HEK293 (cell line): ENCODE data around the gene PPIC.

Experiments
- CTCF ChIA-PET: fragments of 350-600 bp; formaldehyde crosslinking; extraction: SDS; loops from one replicate; lab custom pipeline; 2021; ENCODE audit warnings: antibody characterized with exemption; lab: Yijun Ruan, JAX
- POLR2A ChIA-PET: fragments of 300-600 bp; formaldehyde crosslinking; extraction: SDS; loops from one replicate; lab custom pipeline; 2020; ENCODE audit warnings: antibody characterized with exemption, inconsistent platforms; lab: Yijun Ruan, JAX
- H3K27ac ChIP-seq: fragments of 200-500 bp; sonication (Bioruptor generic); 2 replicates; pipeline ENCODE4 v1.5.1; 2014; ENCODE audit warnings: low read depth, low read length, control low read depth, inconsistent platforms; ENCODE audit errors: extremely low read depth
- H3K36me3 ChIP-seq, 2 experiments: fragments of 200-500 bp in 1 of 2; sonication (Bioruptor generic) in 1 of 2; 1 replicate in 1 of 2; 2 replicates in 1 of 2; pipeline ENCODE4 v1.5.1; 2014 to 2017; ENCODE audit warnings: inconsistent platforms in 2 of 2, low read length in 2 of 2; ENCODE audit not compliant: control insufficient read depth in 2 of 2, insufficient read depth in 1 of 2
- H3K4me1 ChIP-seq: fragments of 200-500 bp; sonication (Bioruptor generic); 2 replicates; pipeline ENCODE4 v1.5.1; 2014; ENCODE audit warnings: mild to moderate bottlenecking, low read length, inconsistent platforms; ENCODE audit not compliant: control insufficient read depth, insufficient read depth
- H3K4me3 ChIP-seq: 2 replicates; pipeline ENCODE4 v1.5.1; 2011; ENCODE audit warnings: low read depth, mild to moderate bottlenecking, control low read depth, low read length, moderate library complexity
- H3K9me3 ChIP-seq: fragments of 200-500 bp; sonication (Bioruptor generic); 2 replicates; pipeline ENCODE4 v1.5.1; 2014; ENCODE audit warnings: low read depth, low read length, inconsistent platforms; ENCODE audit not compliant: control insufficient read depth, insufficient read depth
- FEZF1 ChIP-seq: fragments of 450-650 bp; formaldehyde crosslinking; IDR thresholded peaks from 2 replicates; pipeline ENCODE4 v1.5.1; 2016; ENCODE audit warnings: missing biosample characterization, missing genetic modification characterization
- GLIS1 ChIP-seq: fragments of 450-650 bp; formaldehyde crosslinking; IDR thresholded peaks from 2 replicates; pipeline ENCODE4 v1.5.1; 2016; ENCODE audit warnings: missing biosample characterization, missing genetic modification characterization
- PRDM10 ChIP-seq: fragments of 450-650 bp; formaldehyde crosslinking; IDR thresholded peaks from 2 replicates; pipeline ENCODE4 v1.5.1; 2016; ENCODE audit warnings: missing biosample characterization, missing genetic modification characterization
- RBAK ChIP-seq: fragments of 450-650 bp; formaldehyde crosslinking; IDR thresholded peaks from 2 replicates; pipeline ENCODE4 v1.5.1; 2016; ENCODE audit warnings: missing biosample characterization, missing genetic modification characterization
- WT1 ChIP-seq: fragments of 450-650 bp; formaldehyde crosslinking; IDR thresholded peaks from 2 replicates; pipeline ENCODE4 v1.5.1; 2016; ENCODE audit warnings: missing biosample characterization, missing genetic modification characterization
- YY1 ChIP-seq: fragments of 450-650 bp; formaldehyde crosslinking; IDR thresholded peaks from 2 replicates; pipeline ENCODE4 v1.5.1; 2018; ENCODE audit warnings: missing biosample characterization, missing genetic modification characterization
- ZBTB21 ChIP-seq: fragments of 450-650 bp; formaldehyde crosslinking; IDR thresholded peaks from 2 replicates; pipeline ENCODE4 v1.5.1; 2017; ENCODE audit warnings: missing biosample characterization, missing genetic modification characterization
- ZBTB49 ChIP-seq: fragments of 450-650 bp; formaldehyde crosslinking; IDR thresholded peaks from 2 replicates; pipeline ENCODE4 v1.5.1; 2016; ENCODE audit warnings: missing biosample characterization, missing genetic modification characterization, low read depth
- ZNF138 ChIP-seq: fragments of 450-650 bp; formaldehyde crosslinking; IDR thresholded peaks from 2 replicates; pipeline ENCODE4 v1.5.1; 2016; ENCODE audit warnings: missing biosample characterization, missing genetic modification characterization, borderline replicate concordance
- ZNF16 ChIP-seq: fragments of 450-650 bp; formaldehyde crosslinking; IDR thresholded peaks from 2 replicates; pipeline ENCODE4 v1.5.1; 2016; ENCODE audit warnings: low read depth, missing biosample characterization, missing genetic modification characterization
- ZNF175 ChIP-seq: fragments of 450-650 bp; formaldehyde crosslinking; IDR thresholded peaks from 2 replicates; pipeline ENCODE4 v1.5.1; 2016; ENCODE audit warnings: missing biosample characterization, missing genetic modification characterization
- ZNF18 ChIP-seq: fragments of 450-650 bp; formaldehyde crosslinking; IDR thresholded peaks from 2 replicates; pipeline ENCODE4 v1.5.1; 2016; ENCODE audit warnings: missing biosample characterization, missing genetic modification characterization
- ZNF211 ChIP-seq: fragments of 450-650 bp; formaldehyde crosslinking; IDR thresholded peaks from 2 replicates; pipeline ENCODE4 v1.5.1; 2016; ENCODE audit warnings: low read depth, missing biosample characterization, missing genetic modification characterization
- ZNF24 ChIP-seq: fragments of 450-650 bp; formaldehyde crosslinking; IDR thresholded peaks from 2 replicates; pipeline ENCODE4 v1.5.1; 2016; ENCODE audit warnings: missing biosample characterization, missing genetic modification characterization
- ZNF248 ChIP-seq: fragments of 450-650 bp; formaldehyde crosslinking; IDR thresholded peaks from 2 replicates; pipeline ENCODE4 v1.5.1; 2017; ENCODE audit warnings: missing biosample characterization, missing genetic modification characterization
- ZNF354C ChIP-seq: fragments of 450-650 bp; formaldehyde crosslinking; IDR thresholded peaks from 2 replicates; pipeline ENCODE4 v1.5.1; 2016; ENCODE audit warnings: missing biosample characterization, missing genetic modification characterization, low read depth, borderline replicate concordance
- ZNF362 ChIP-seq: fragments of 450-650 bp; formaldehyde crosslinking; IDR thresholded peaks from 2 replicates; pipeline ENCODE4 v1.5.1; 2016; ENCODE audit warnings: missing biosample characterization, missing genetic modification characterization
- ZNF555 ChIP-seq: fragments of 450-650 bp; formaldehyde crosslinking; conservative IDR thresholded peaks from 2 replicates; pipeline ENCODE4 v1.5.1; 2017; ENCODE audit warnings: missing biosample characterization, mild to moderate bottlenecking, missing genetic modification characterization, inconsistent platforms
- ZNF701 ChIP-seq: fragments of 450-650 bp; formaldehyde crosslinking; IDR thresholded peaks from 2 replicates; pipeline ENCODE4 v1.5.1; 2016; ENCODE audit warnings: missing biosample characterization, missing genetic modification characterization
- ZNF747 ChIP-seq: fragments of 450-650 bp; formaldehyde crosslinking; IDR thresholded peaks from 2 replicates; pipeline ENCODE4 v1.5.1; 2016; ENCODE audit warnings: missing biosample characterization, missing genetic modification characterization
- ZNF791 ChIP-seq: fragments of 450-650 bp; formaldehyde crosslinking; IDR thresholded peaks from 2 replicates; pipeline ENCODE4 v1.5.1; 2016; ENCODE audit warnings: missing biosample characterization, missing genetic modification characterization

Gene PPIC

GRCh38 chr5:123075521-123076163 lies 39.1 kb upstream of the PPIC start (continued):
- TF ChIP-seq ZBTB49 (tag by site-specific recombination) = no peak

GRCh38 chr5:123068368-123068938 lies 31.9 kb upstream of the PPIC start:
- Histone ChIP-seq H3K36me3 (no peaks in the 10 kb centered on the region), H3K4me3 (no peak overlapping the region), H3K27ac (no peak overlapping the region), H3K9me3 (no peaks in the 10 kb centered on the region), H3K4me1 (no peaks in the 10 kb centered on the region)
- ChIA-PET CTCF (no interaction called here), POLR2A (no interaction called here)
- TF ChIP-seq ZNF211 (tag by site-specific recombination) = no peak
- peak; percentile 30; the same call in 1 of the 2 replicates for TF ChIP-seq PRDM10 (tag by site-specific recombination)

GRCh38 chr5:123066016-123066415 lies 29.5 kb upstream of the PPIC start:
- CTCF ChIA-PET = no interaction called here

More at GRCh38 chr5:123066016-123066415, 29.5 kb upstream of the PPIC start:
- Histone ChIP-seq H3K9me3 (no peaks in the 10 kb centered on the region), H3K4me1 (no peaks in the 10 kb centered on the region), H3K4me3 (no peak overlapping the region), H3K36me3 (no peaks in the 10 kb centered on the region), H3K27ac (no peak overlapping the region)
- POLR2A ChIA-PET = no interaction called here
- TF ChIP-seq ZNF248 (tag by site-specific recombination) (no peak), ZNF701 (tag by site-specific recombination) (no peak), YY1 (tag by site-specific recombination) (no peak), FEZF1 (tag by site-specific recombination) (no peak), ZNF747 (tag by site-specific recombination) (no peak), ZNF138 (no peak), WT1 (tag by site-specific recombination) (no peak), GLIS1 (no peak), ZNF791 (tag by site-specific recombination) (no peak), ZNF18 (tag by site-specific recombination) (no peak), ZNF555 (tag by site-specific recombination) (no peak), RBAK (tag by site-specific recombination) (no peak), ZNF16 (tag by site-specific recombination) (no peak), ZNF175 (no peak), ZBTB21 (tag by site-specific recombination) (no peak), ZNF24 (tag by site-specific recombination) (no peak), ZNF211 (tag by site-specific recombination) (no peak), ZNF362 (tag by site-specific recombination) (no peak), ZNF354C (tag by site-specific recombination) (no peak)
